HepG2 (cell line): ENCODE measurements around the gene PSMC3IP. TPM values are rescaled to one million over a fixed set of nuclear protein-coding genes. Genes with fewer than 3 reads are reported as not detected.
A peak's percentile ranks its signal among the peaks of the same experiment; 100 is the strongest.

Experiments used
- ASH2L ChIP-seq: fragments of 300-600, 200-600 bp; sonication (generic); IDR thresholded peaks from 2 replicates; pipeline ENCODE4 v1.7.0; 2017; ENCODE audit warnings: low read depth, mild to moderate bottlenecking, moderate library complexity, mixed read lengths, low read length; ENCODE audit not compliant: insufficient read length
- ATF7-NPFF ChIP-seq: sonication (generic); formaldehyde crosslinking; IDR thresholded peaks from 2 replicates; pipeline ENCODE4 v1.8.1; 2023; ENCODE audit warnings: mild to moderate bottlenecking, low read depth, missing genetic modification reagents, moderate library complexity
- CCDC6 ChIP-seq: sonication (generic); formaldehyde crosslinking; IDR thresholded peaks from 2 replicates; pipeline ENCODE4 v1.8.1; 2022; ENCODE audit warnings: mild to moderate bottlenecking, missing genetic modification reagents, moderate library complexity
- ETV6 ChIP-seq: sonication (generic); formaldehyde crosslinking; conservative IDR thresholded peaks from 2 replicates; pipeline ENCODE4 v1.4.0; 2020; ENCODE audit warnings: missing genetic modification reagents
- HOXD1 ChIP-seq: sonication (generic); formaldehyde crosslinking; IDR thresholded peaks from 2 replicates; pipeline ENCODE4 v1.5.0; 2020; ENCODE audit warnings: missing genetic modification reagents
- MEF2D ChIP-seq: sonication (generic); formaldehyde crosslinking; IDR thresholded peaks from 2 replicates; pipeline ENCODE4 v1.5.1; 2020; ENCODE audit warnings: mild to moderate bottlenecking, missing genetic modification reagents
- ONECUT2 ChIP-seq: sonication (generic); formaldehyde crosslinking; IDR thresholded peaks from 2 replicates; pipeline ENCODE4 v1.4.0; 2020; ENCODE audit warnings: missing genetic modification reagents
- RARA ChIP-seq: IDR thresholded peaks from 2 replicates; pipeline ENCODE4 v1.6.1; 2016; ENCODE audit warnings: missing genetic modification reagents, missing compliant biosample characterization
- REXO4 ChIP-seq: sonication (generic); formaldehyde crosslinking; IDR thresholded peaks from 2 replicates; pipeline ENCODE4 v1.8.0; 2022; ENCODE audit warnings: missing genetic modification reagents, mild to moderate bottlenecking, borderline replicate concordance
- SALL1 ChIP-seq: sonication (generic); formaldehyde crosslinking; IDR thresholded peaks from 2 replicates; pipeline ENCODE4 v1.8.0; 2022; ENCODE audit warnings: mild to moderate bottlenecking, missing genetic modification reagents
- SIX4 ChIP-seq: sonication (generic); formaldehyde crosslinking; IDR thresholded peaks from 2 replicates; pipeline ENCODE4 v1.4.0; 2020; ENCODE audit warnings: missing genetic modification reagents
- SMARCC2 ChIP-seq: fragments of 450-650 bp; IDR thresholded peaks from 2 replicates; pipeline ENCODE4 v1.6.1; 2017; ENCODE audit warnings: antibody characterized with exemption, mild to moderate bottlenecking
- STAG1 ChIP-seq: sonication (generic); formaldehyde crosslinking; IDR thresholded peaks from 2 replicates; pipeline ENCODE4 v1.4.0; 2020; ENCODE audit warnings: missing genetic modification reagents
- TCF7L2 ChIP-seq: IDR thresholded peaks from 2 replicates; pipeline ENCODE4 v1.6.1; 2011; ENCODE audit warnings: mild to moderate bottlenecking, low read depth, low read length, moderate library complexity
- ZBTB1 ChIP-seq: sonication (generic); formaldehyde crosslinking; IDR thresholded peaks from 2 replicates; pipeline ENCODE4 v1.4.0; 2020; ENCODE audit warnings: missing genetic modification reagents, borderline replicate concordance
- ZFP41 ChIP-seq: sonication (generic); formaldehyde crosslinking; IDR thresholded peaks from 2 replicates; pipeline ENCODE4 v1.4.0; 2020; ENCODE audit warnings: mild to moderate bottlenecking, missing genetic modification reagents, borderline replicate concordance
- ZNF251 ChIP-seq: sonication (generic); formaldehyde crosslinking; IDR thresholded peaks from 2 replicates; pipeline ENCODE4 v1.9.0; 2021; ENCODE audit warnings: mild to moderate bottlenecking, missing genetic modification reagents
- ZNF280B ChIP-seq: sonication (generic); formaldehyde crosslinking; IDR thresholded peaks from 2 replicates; pipeline ENCODE4 v1.5.0; 2020; ENCODE audit warnings: missing genetic modification reagents, mild to moderate bottlenecking, borderline replicate concordance
- ZNF317 ChIP-seq: sonication (generic); formaldehyde crosslinking; IDR thresholded peaks from 2 replicates; pipeline ENCODE4 v1.5.0; 2020; ENCODE audit warnings: mild to moderate bottlenecking, missing genetic modification reagents
- ZNF367 ChIP-seq: sonication (generic); formaldehyde crosslinking; IDR thresholded peaks from 2 replicates; pipeline ENCODE4 v1.4.0; 2020; ENCODE audit warnings: missing genetic modification reagents, borderline replicate concordance
- ZNF432 ChIP-seq: sonication (generic); formaldehyde crosslinking; IDR thresholded peaks from 2 replicates; pipeline ENCODE4 v1.5.0; 2020; ENCODE audit warnings: missing genetic modification reagents, mild to moderate bottlenecking, borderline replicate concordance
- ZNF546 ChIP-seq: sonication (generic); formaldehyde crosslinking; conservative IDR thresholded peaks from 2 replicates; pipeline ENCODE4 v1.8.1; 2023; ENCODE audit warnings: mild to moderate bottlenecking, missing genetic modification reagents
- ZNF577 ChIP-seq: sonication (generic); formaldehyde crosslinking; IDR thresholded peaks from 2 replicates; pipeline ENCODE4 v1.4.0; 2020; ENCODE audit warnings: mild to moderate bottlenecking, low read depth, missing genetic modification reagents, borderline replicate concordance
- ZNF678 ChIP-seq: sonication (generic); formaldehyde crosslinking; IDR thresholded peaks from 2 replicates; pipeline ENCODE4 v1.4.0; 2020; ENCODE audit warnings: mild to moderate bottlenecking, missing genetic modification reagents
- ZNF749 ChIP-seq: sonication (generic); formaldehyde crosslinking; IDR thresholded peaks from 2 replicates; pipeline ENCODE4 v1.8.0; 2022; ENCODE audit warnings: mild to moderate bottlenecking, missing genetic modification reagents, moderate library complexity, borderline replicate concordance
- ZNF772 ChIP-seq: sonication (generic); formaldehyde crosslinking; IDR thresholded peaks from 2 replicates; pipeline ENCODE4 v1.5.0; 2020; ENCODE audit warnings: mild to moderate bottlenecking, missing genetic modification reagents
- ZNF839 ChIP-seq: sonication (generic); formaldehyde crosslinking; IDR thresholded peaks from 2 replicates; pipeline ENCODE4 v1.4.0; 2020; ENCODE audit warnings: missing genetic modification reagents, mild to moderate bottlenecking, borderline replicate concordance
- ZSCAN29 ChIP-seq: sonication (generic); formaldehyde crosslinking; conservative IDR thresholded peaks from 2 replicates; pipeline ENCODE4 v1.4.0; 2020; ENCODE audit warnings: mild to moderate bottlenecking, missing genetic modification reagents
- ZSCAN5A ChIP-seq: sonication (generic); formaldehyde crosslinking; IDR thresholded peaks from 2 replicates; pipeline ENCODE4 v1.8.0; 2022; ENCODE audit warnings: mild to moderate bottlenecking, missing genetic modification reagents, borderline replicate concordance
- polyA plus RNA-seq, 8 experiments: library from polyadenylated mRNA; depleted of rRNA in 3 of 8; stranded (reverse) in 7 of 8; unstranded in 1 of 8; fragments of >200 nt; fragmentation: Illumina TruSeq in 4 of 8; extraction: Trizol in 4 of 8; gene quantifications; 2 replicates each; pipeline versions ENCODE4 v1.2.1 to v1.2.3, GENCODE V29; 2011 to 2016; ENCODE audit warnings: low read depth in 4 of 8, missing spikeins in 1 of 8, mixed read lengths in 1 of 8; ENCODE audit not compliant: insufficient read depth in 1 of 8
- total RNA-seq, 5 experiments: library from RNA; depleted of rRNA; stranded (reverse); fragments of >200 nt; fragmentation: Illumina TruSeq; extraction: Trizol; gene quantifications; 2 replicates each; pipeline ENCODE4 v1.2.3, GENCODE V29; 2016; ENCODE audit warnings: low read depth in 1 of 5

The PSMC3IP gene
- total and polyA plus RNA-seq, 2 of the 13 experiments (the other 11 are each of a cell fraction or from before 2014, with no cell fraction given): 6.5 to 22.4 TPM

GRCh38 chr17:42530952-42531454 lies 46.5 kb downstream of the PSMC3IP start (continued):
- no peak for TF ChIP-seq ZNF546 (CRISPR knock-in tag)
- TF ChIP-seq ZNF367 (CRISPR knock-in tag): no peak
- TF ChIP-seq ZNF280B (CRISPR knock-in tag): 0 out of 2 replicates have a peak, but pooled peaks have one; percentile 74
- TF ChIP-seq HOXD1 (CRISPR knock-in tag): 0 out of 2 replicates have a peak, but pooled peaks have one; percentile 59
- TF ChIP-seq CCDC6 (CRISPR knock-in tag): peak; percentile 60; the same call in 1 of the 2 replicates
- TF ChIP-seq ZFP41: no peak
- TF ChIP-seq ZNF749 (CRISPR knock-in tag): peak; percentile 53; the same call in 1 of the 2 replicates
- 0 out of 2 replicates have a peak, but pooled peaks have one; percentile 46 for TF ChIP-seq ZNF678
- TF ChIP-seq TCF7L2: no peak
- peak; percentile 49; the same call in 1 of the 2 replicates for TF ChIP-seq ZSCAN5A (CRISPR knock-in tag)
- 0 out of 2 replicates have a peak, but pooled peaks have one; percentile 24 for TF ChIP-seq ONECUT2
- TF ChIP-seq ZNF839: no peak; the same call in 1 of the 2 replicates
- TF ChIP-seq ZNF577: no peak
- peak; percentile 98 for TF ChIP-seq SALL1 (CRISPR knock-in tag)
- TF ChIP-seq ZBTB1 (CRISPR knock-in tag): no peak
- peak; percentile 80 for TF ChIP-seq SIX4 (CRISPR knock-in tag)
- TF ChIP-seq SMARCC2: no peak
- peak; percentile 84; the same call in 1 of the 2 replicates for TF ChIP-seq ZSCAN29 (CRISPR knock-in tag)
- peak; percentile 97 for TF ChIP-seq RARA (CRISPR knock-in tag)
- no peak for TF ChIP-seq ZNF251 (CRISPR knock-in tag)
- TF ChIP-seq ZNF432: no peak
- TF ChIP-seq ASH2L: peak; percentile 61
- no peak for TF ChIP-seq STAG1 (CRISPR knock-in tag)
- TF ChIP-seq ZNF772 (CRISPR knock-in tag): peak; percentile 88
- TF ChIP-seq ETV6: no peak; the same call in 1 of the 2 replicates
- TF ChIP-seq ZNF317 (CRISPR knock-in tag): no peak; the same call in 1 of the 2 replicates
- peak; percentile 97 for TF ChIP-seq MEF2D (CRISPR knock-in tag)
- no peak for TF ChIP-seq REXO4
- TF ChIP-seq ATF7-NPFF (CRISPR knock-in tag): peak; percentile 67; the same call in 1 of the 2 replicates
